Lung (tissue), 12 donors: ENCODE results near the gene ADRA2A. TPM values are rescaled to one million over a fixed set of nuclear protein-coding genes. Genes with fewer than 3 reads are reported as not detected.

Experiments
- ATAC-seq: fragments of 200-7000 bp; cut with Tn5 transposase; one replicate; pipeline ENCODE4 v1.9.1; 2020; ENCODE audit warnings: moderate number of reproducible peaks; ENCODE audit not compliant: insufficient read depth, low FRiP score
- DNase-seq, 3 donors: peaks; one replicate each; pipeline ENCODE4 v3.0.0-alpha.2; 2013 to 2017
- H3K27ac ChIP-seq, 2 donors: one replicate each; pipeline ENCODE4 v1.5.1; 2013; ENCODE audit warnings: mild to moderate bottlenecking in 2 of 2, moderate library complexity in 2 of 2, control low read depth in 1 of 2, inconsistent platforms in 1 of 2, low read depth in 1 of 2, low read length in 1 of 2
- H3K27me3 ChIP-seq, 3 donors: one replicate each; pipeline ENCODE4 v1.5.1; 2013; ENCODE audit warnings: low read length in 2 of 3; ENCODE audit not compliant: control insufficient read depth in 3 of 3, insufficient read depth in 3 of 3
- H3K36me3 ChIP-seq, 4 donors: one replicate each; pipeline ENCODE4 v1.5.1; 2013; ENCODE audit warnings: low read length in 4 of 4, mild to moderate bottlenecking in 1 of 4, moderate library complexity in 1 of 4; ENCODE audit not compliant: control insufficient read depth in 4 of 4, insufficient read depth in 4 of 4
- H3K4me1 ChIP-seq, 5 donors: one replicate each; pipeline ENCODE4 v1.5.1; 2013; ENCODE audit warnings: low read length in 5 of 5, mild to moderate bottlenecking in 2 of 5, moderate library complexity in 1 of 5; ENCODE audit not compliant: control insufficient read depth in 5 of 5, insufficient read depth in 5 of 5
- H3K4me3 ChIP-seq: one replicate; pipeline ENCODE4 v1.5.1; 2013; ENCODE audit warnings: mild to moderate bottlenecking, control low read depth, moderate library complexity
- H3K9ac ChIP-seq, 2 donors: one replicate each; pipeline ENCODE4 v1.5.1; 2013; ENCODE audit warnings: low read length in 2 of 2, control low read depth in 1 of 2; ENCODE audit not compliant: insufficient read depth in 1 of 2
- H3K9me3 ChIP-seq, 4 donors: one replicate each; pipeline ENCODE4 v1.5.1; 2013; ENCODE audit warnings: low read length in 3 of 4, mild to moderate bottlenecking in 1 of 4, moderate library complexity in 1 of 4; ENCODE audit not compliant: control insufficient read depth in 4 of 4, insufficient read depth in 3 of 4
- CTCF ChIP-seq: IDR thresholded peaks from 2 replicates; pipeline ENCODE4 v1.5.1; 2012; ENCODE audit warnings: mild to moderate bottlenecking; ENCODE audit errors: control extremely low read depth, extremely low read depth
- WGBS, 2 donors: extraction: QIAGEN DNeasy Blood & Tissue Kit; methylation state at CpG; one replicate each; pipeline ENCODE4 v1.1.7; 2013; 5-methylcytosine and 5-hydroxymethylcytosine counted together
- polyA plus RNA-seq, 2 donors: library from polyadenylated mRNA; stranded (reverse); fragments of 200-250 nt; gene quantifications; one replicate each; pipeline ENCODE4 v1.2.1, GENCODE V29; 2013
- total RNA-seq, 2 donors: library from RNA; depleted of rRNA in 1 of 2; stranded (reverse); fragments of >200 nt in 1 of 2; gene quantifications; one replicate each; pipeline ENCODE4 v1.2.1, GENCODE V29; 2014 to 2021
- donor health status: control.
- donor health status: control.
- donor health status: Bipolar disorder and iron deficiency.
- donor health status: healthy.
- donor health status: DM: yes; HTN: yes; CAD: no.

ADRA2A gene
- total and polyA plus RNA-seq, 4 donors: 0.37 to 9.8 (median 1.6) TPM

GRCh38 chr10:111080224-111080623, 3.4 kb downstream of the ADRA2A start:
- ATAC-seq (no peak), DNase-seq (peak in 2 of 3 donors; percentile 22 to 26)
- no peak overlapping the region for H3K4me3 ChIP-seq
- no peaks in the 10 kb centered on the region for H3K36me3 ChIP-seq
- H3K4me1 ChIP-seq: peaks cover 0 to 29% (median 14%) of the 10 kb centered on the region in 5 donors
- WGBS, 2 donors: 75 to 83% methylated on average over 2 of the region's 2 CpGs
- peaks cover 0 to 13% (median 0%) of the 10 kb centered on the region in 4 donors for H3K9me3 ChIP-seq
- no peak for TF ChIP-seq CTCF
- H3K27me3 ChIP-seq: peaks cover 4 to 25% (median 19%) of the 10 kb centered on the region in 3 donors
- no peak overlapping the region for H3K27ac ChIP-seq
- no peak overlapping the region for H3K9ac ChIP-seq

- ATAC-seq (no peak), DNase-seq (no peak)
- H3K4me3 ChIP-seq: no peak overlapping the region
- peaks cover 0 to 23% (median 10%) of the 10 kb centered on the region in 5 donors for H3K4me1 ChIP-seq
- H3K27me3 ChIP-seq: peaks cover 2 to 14% (median 11%) of the 10 kb centered on the region in 3 donors
- no peak overlapping the region for H3K27ac ChIP-seq
- no peak overlapping the region for H3K9ac ChIP-seq
- no peaks in the 10 kb centered on the region for H3K36me3 ChIP-seq
- TF ChIP-seq CTCF: no peak
- WGBS, 2 donors: 92% methylated on average over 6 of the region's 6 CpGs
- H3K9me3 ChIP-seq: peaks cover 0 to 14% (median 0%) of the 10 kb centered on the region in 4 donors
Observed at GRCh38 chr10:111081595-111081994, 4.8 kb downstream of the ADRA2A start.

- Histone ChIP-seq H3K4me1 (peaks cover 0 to 23% (median 10%) of the 10 kb centered on the region in 5 donors), H3K9ac (no peak overlapping the region), H3K9me3 (peaks cover 0 to 14% (median 0%) of the 10 kb centered on the region in 4 donors), H3K36me3 (no peaks in the 10 kb centered on the region), H3K4me3 (no peak overlapping the region), H3K27ac (no peak overlapping the region), H3K27me3 (peaks cover 0 to 11% (median 8%) of the 10 kb centered on the region in 3 donors)
- DNase-seq (no peak), ATAC-seq (no peak)
- TF ChIP-seq CTCF: no peak
- 59 to 78% methylated on average over 12 of the region's 12 CpGs for WGBS, 2 donors
Observed at GRCh38 chr10:111082102-111082975, 5.5 kb downstream of the ADRA2A start.
